Urinary bladder (tissue), 4 donors: ENCODE measurements around the gene OR2T6. TPM values are rescaled to one million over a fixed set of nuclear protein-coding genes. Genes with fewer than 3 reads are reported as not detected.
"Not testable (repeated sequence)": the region's sequence is repeated elsewhere in the genome, so short reads cannot be mapped to it uniquely, and the experiment has no call there.

Experiments used
- DNase-seq: peaks from one replicate; pipeline ENCODE4 v3.0.0-alpha.2; 2015; ENCODE audit errors: extremely low spot score
- H3K27ac ChIP-seq: one replicate; pipeline ENCODE4 v1.5.1; 2013; ENCODE audit warnings: low read depth, mild to moderate bottlenecking, moderate library complexity
- H3K36me3 ChIP-seq: one replicate; pipeline ENCODE4 v1.6.1; 2013; ENCODE audit warnings: mild to moderate bottlenecking, moderate library complexity; ENCODE audit not compliant: insufficient read depth
- H3K4me1 ChIP-seq: one replicate; pipeline ENCODE4 v1.6.1; 2013; ENCODE audit warnings: mild to moderate bottlenecking, moderate library complexity; ENCODE audit not compliant: insufficient read depth
- H3K4me3 ChIP-seq: one replicate; pipeline ENCODE4 v1.5.1; 2013; ENCODE audit warnings: low read depth, low read length
- WGBS: extraction: QIAGEN DNeasy Blood & Tissue Kit; methylation state at CpG from one replicate; pipeline ENCODE4 v1.1.7; 2013; 5-methylcytosine and 5-hydroxymethylcytosine counted together
- polyA plus RNA-seq: library from polyadenylated mRNA; stranded (reverse); fragments of 200-250 nt; gene quantifications from one replicate; pipeline ENCODE4 v1.2.3, GENCODE V29; 2013
- total RNA-seq: library from RNA; depleted of rRNA; stranded (reverse); fragments of >200 nt; gene quantifications from one replicate; pipeline ENCODE4 v1.2.3, GENCODE V29; 2014
- donor health status: healthy with polysubstance abuse.
- donor health status: healthy.

OR2T6 gene
- total and polyA plus RNA-seq, 2 donors, result not detected

- Histone ChIP-seq H3K27ac (no peak overlapping the region), H3K36me3 (no peaks in the 10 kb centered on the region), H3K4me1 (no peaks in the 10 kb centered on the region), H3K4me3 (no peak overlapping the region)
- no peak for DNase-seq
- 67% methylated on average over 8 of the region's 8 CpGs for WGBS
Measured at GRCh38 chr1:248406721-248407692, 31.5 kb downstream of the OR2T6 start.

- Histone ChIP-seq H3K4me1 (no peaks in the 10 kb centered on the region), H3K4me3 (no peak overlapping the region), H3K36me3 (no peaks in the 10 kb centered on the region), H3K27ac (no peak overlapping the region)
- no peak for DNase-seq
- 50% methylated on average over 3 of the region's 3 CpGs for WGBS
Measured at GRCh38 chr1:248416226-248416625, 40.7 kb downstream of the OR2T6 start.

- no peaks in the 10 kb centered on the region for H3K4me1 ChIP-seq
Measured at GRCh38 chr1:248417854-248418253, 42.3 kb downstream of the OR2T6 start.

GRCh38 chr1:248421384-248421783 is 45.8 kb downstream of the OR2T6 start:
- Histone ChIP-seq H3K4me3 (no peak overlapping the region), H3K36me3 (no peaks in the 10 kb centered on the region), H3K27ac (no peak overlapping the region), H3K4me1 (no peaks in the 10 kb centered on the region)
- WGBS, result 22% methylated on average over 1 of the region's 1 CpG
- no peak for DNase-seq

More at GRCh38 chr1:248417854-248418253, 42.3 kb downstream of the OR2T6 start:
- DNase-seq, result no peak
- Histone ChIP-seq H3K36me3 (no peaks in the 10 kb centered on the region), H3K27ac (no peak overlapping the region), H3K4me3 (no peak overlapping the region)
- 76% methylated on average over 2 of the region's 2 CpGs for WGBS

- WGBS, result 39% methylated on average over 3 of the region's 3 CpGs
- not testable (repeated sequence) for H3K4me1 ChIP-seq, DNase-seq, H3K36me3 ChIP-seq, H3K4me3 ChIP-seq, H3K27ac ChIP-seq
Measured at GRCh38 chr1:248427526-248428191, 52.1 kb downstream of the OR2T6 start.

- not testable (repeated sequence) for H3K27ac ChIP-seq, DNase-seq, H3K4me3 ChIP-seq, H3K36me3 ChIP-seq, H3K4me1 ChIP-seq
- 83% methylated on average over 3 of the region's 3 CpGs for WGBS
Measured at GRCh38 chr1:248428192-248428533, 52.6 kb downstream of the OR2T6 start.

- not testable (repeated sequence) for DNase-seq, H3K27ac ChIP-seq, H3K4me1 ChIP-seq, H3K36me3 ChIP-seq, H3K4me3 ChIP-seq
- WGBS, result 63% methylated on average over 11 of the region's 11 CpGs
Measured at GRCh38 chr1:248431683-248432082, 56.1 kb downstream of the OR2T6 start.

- WGBS, result 61% methylated on average over 4 of the region's 4 CpGs
- not testable (repeated sequence) for H3K27ac ChIP-seq, H3K36me3 ChIP-seq, H3K4me1 ChIP-seq, DNase-seq, H3K4me3 ChIP-seq
Measured at GRCh38 chr1:248432201-248432600, 56.7 kb downstream of the OR2T6 start.

- H3K4me3 ChIP-seq, DNase-seq, H3K4me1 ChIP-seq, H3K27ac ChIP-seq, H3K36me3 ChIP-seq: not testable (repeated sequence)
- WGBS, result 95% methylated on average over 29 of the region's 38 CpGs
Measured at GRCh38 chr1:248433811-248434415, 58.4 kb downstream of the OR2T6 start.

GRCh38 chr1:248434913-248435312 is 59.4 kb downstream of the OR2T6 start:
- H3K36me3 ChIP-seq, H3K27ac ChIP-seq, H3K4me3 ChIP-seq, H3K4me1 ChIP-seq, DNase-seq: not testable (repeated sequence)
- 97% methylated on average over 4 of the region's 6 CpGs for WGBS

GRCh38 chr1:248436303-248436702 is 60.8 kb downstream of the OR2T6 start:
- not testable (repeated sequence) for DNase-seq, H3K27ac ChIP-seq, H3K4me3 ChIP-seq, H3K4me1 ChIP-seq, H3K36me3 ChIP-seq
- WGBS, result 83% methylated on average over 3 of the region's 3 CpGs

GRCh38 chr1:248438668-248439067 is 63.1 kb downstream of the OR2T6 start:
- not testable (repeated sequence) for H3K27ac ChIP-seq, H3K4me3 ChIP-seq, H3K4me1 ChIP-seq, DNase-seq, H3K36me3 ChIP-seq
- 49% methylated on average over 1 of the region's 1 CpG for WGBS

GRCh38 chr1:248439283-248439682 is 63.7 kb downstream of the OR2T6 start:
- not testable (repeated sequence) for DNase-seq, H3K27ac ChIP-seq, H3K36me3 ChIP-seq, H3K4me3 ChIP-seq, H3K4me1 ChIP-seq
- 62% methylated on average over 5 of the region's 5 CpGs for WGBS
